ENCODE results near the gene HRH2. TPM values are rescaled to one million over a fixed set of nuclear protein-coding genes. Genes with fewer than 3 reads are reported as not detected.

HRH2 gene
- total RNA-seq, 6 donors from 2014 or later = 3.8 to 16.8 (median 7.8) TPM

- H3K27ac ChIP-seq = peak overlapping the region in 1 of 4 donors; percentile 71
- H3K27me3 ChIP-seq = no peaks in the 10 kb centered on the region
- peaks cover 0 to 19% (median 8%) of the 10 kb centered on the region in 4 donors for H3K4me1 ChIP-seq
- no peak for TF ChIP-seq EP300 (IDR thresholded peaks at IDR 0.05)
- TF ChIP-seq CTCF (IDR thresholded peaks at IDR 0.05) = no peak
- TF ChIP-seq POLR2A (IDR thresholded peaks at IDR 0.05) = no peak
- WGBS, 2 donors = 88 to 96% methylated on average over 4 to 9 of the region's 9 CpGs
- DNase-seq = peak in 1 of 2 donors; percentile 30
- H3K9me3 ChIP-seq = no peaks in the 10 kb centered on the region
- H3K4me3 ChIP-seq = no peak overlapping the region
- no peak for ATAC-seq (ENCODE audit: low FRiP score in 2 of 2)
- no peaks in the 10 kb centered on the region for H3K36me3 ChIP-seq
Observed at GRCh38 chr5:175686826-175687225, 29.0 kb downstream of the HRH2 start.

GRCh38 chr5:175687231-175687701, 29.4 kb downstream of the HRH2 start:
- peak overlapping the region in 1 of 4 donors; percentile 71 for H3K27ac ChIP-seq
- ATAC-seq (ENCODE audit: low FRiP score in 2 of 2) = no peak

GRCh38 chr5:175688352-175689146, 30.7 kb downstream of the HRH2 start:
- no peak overlapping the region for H3K4me3 ChIP-seq
- DNase-seq = no peak
- peaks cover 8 to 35% (median 15%) of the 10 kb centered on the region in 4 donors for H3K4me1 ChIP-seq
- ATAC-seq (ENCODE audit: low FRiP score in 2 of 2) = no peak
- H3K27ac ChIP-seq = peak overlapping the region; percentile 46 to 74 (median 70)
- H3K27me3 ChIP-seq = no peaks in the 10 kb centered on the region
- 60 to 73% methylated on average over 6 to 12 of the region's 12 CpGs for WGBS, 2 donors
- no peaks in the 10 kb centered on the region for H3K36me3 ChIP-seq
- TF ChIP-seq EP300 (IDR thresholded peaks at IDR 0.05) (no peak), POLR2A (IDR thresholded peaks at IDR 0.05) (no peak), POLR2AphosphoS5 (IDR thresholded peaks at IDR 0.05) (no peak), CTCF (IDR thresholded peaks at IDR 0.05) (no peak)
- H3K9me3 ChIP-seq = no peaks in the 10 kb centered on the region

More at GRCh38 chr5:175687231-175687701, 29.4 kb downstream of the HRH2 start:
- TF ChIP-seq POLR2AphosphoS5 (IDR thresholded peaks at IDR 0.05) (no peak), EP300 (IDR thresholded peaks at IDR 0.05) (no peak), CTCF (IDR thresholded peaks at IDR 0.05) (no peak), POLR2A (IDR thresholded peaks at IDR 0.05) (no peak)
- Histone ChIP-seq H3K36me3 (no peaks in the 10 kb centered on the region), H3K4me3 (no peak overlapping the region), H3K27me3 (no peaks in the 10 kb centered on the region), H3K4me1 (peaks cover 0 to 23% (median 8%) of the 10 kb centered on the region in 4 donors), H3K9me3 (no peaks in the 10 kb centered on the region)
- DNase-seq = peak in 1 of 2 donors; percentile 47
- 55 to 78% methylated on average over 10 to 12 of the region's 14 CpGs for WGBS, 2 donors

GRCh38 chr5:175689147-175689991, 31.5 kb downstream of the HRH2 start:
- H3K4me3 ChIP-seq = no peak overlapping the region
- H3K4me1 ChIP-seq = peaks cover 11 to 35% (median 15%) of the 10 kb centered on the region in 4 donors
- no peaks in the 10 kb centered on the region for H3K36me3 ChIP-seq
- peak overlapping the region; percentile 46 to 74 (median 70) for H3K27ac ChIP-seq
- peak in 1 of 2 donors; percentile 70 for DNase-seq
- peak in 3 of 4 donors; percentile 13 to 64 (median 33) for TF ChIP-seq EP300 (IDR thresholded peaks at IDR 0.05)
- no peak for TF ChIP-seq CTCF (IDR thresholded peaks at IDR 0.05)
- peak; percentile 26 to 73 for TF ChIP-seq POLR2AphosphoS5 (IDR thresholded peaks at IDR 0.05)
- TF ChIP-seq POLR2A (IDR thresholded peaks at IDR 0.05) = peak in 1 of 4 donors; percentile 19
- no peaks in the 10 kb centered on the region for H3K27me3 ChIP-seq
- H3K9me3 ChIP-seq = no peaks in the 10 kb centered on the region
- 42 to 56% methylated on average over 6 to 9 of the region's 9 CpGs for WGBS, 2 donors
- ATAC-seq (ENCODE audit: low FRiP score in 2 of 2) = peak; percentile 19 to 81
